H9 (cell line): ENCODE results near the gene ZNF512B. TPM values are rescaled to one million over a fixed set of nuclear protein-coding genes. Genes with fewer than 3 reads are reported as not detected.

ENCODE experiments used
- DNase-seq: peaks from one replicate; pipeline ENCODE4 v3.0.0-alpha.2; 2017
- H2AFZ ChIP-seq: one replicate; pipeline ENCODE4 v1.6.1; 2013; ENCODE audit warnings: mild to moderate bottlenecking, low read length, control low read depth, moderate library complexity
- H2AK5ac ChIP-seq: 2 replicates; pipeline ENCODE4 v1.6.1; 2013; ENCODE audit warnings: low read length, control low read depth, mixed read lengths; ENCODE audit not compliant: insufficient read length
- H2BK120ac ChIP-seq: one replicate; pipeline ENCODE4 v1.6.1; 2013; ENCODE audit warnings: low read depth, mild to moderate bottlenecking, low read length, control low read depth, inconsistent platforms; ENCODE audit not compliant: poor library complexity, severe bottlenecking
- H2BK12ac ChIP-seq: 2 replicates; pipeline ENCODE4 v1.6.1; 2013; ENCODE audit warnings: low read length, control low read depth, mixed read lengths, low read depth; ENCODE audit not compliant: insufficient read length
- H2BK15ac ChIP-seq: 2 replicates; pipeline ENCODE4 v1.6.1; 2013; ENCODE audit warnings: low read depth, low read length, control low read depth
- H2BK20ac ChIP-seq: one replicate; pipeline ENCODE4 v1.6.1; 2013; ENCODE audit warnings: low read depth, mild to moderate bottlenecking, low read length, control low read depth, inconsistent platforms; ENCODE audit not compliant: poor library complexity, severe bottlenecking
- H2BK5ac ChIP-seq: 2 replicates; pipeline ENCODE4 v1.6.1; 2013; ENCODE audit warnings: low read length, control low read depth, mixed read lengths; ENCODE audit not compliant: insufficient read length
- H3K14ac ChIP-seq: 2 replicates; pipeline ENCODE4 v1.6.1; 2013; ENCODE audit warnings: low read length, control low read depth; ENCODE audit not compliant: insufficient read depth
- H3K18ac ChIP-seq: 2 replicates; pipeline ENCODE4 v1.6.1; 2013; ENCODE audit warnings: low read depth, mild to moderate bottlenecking, mixed read lengths, low read length, control low read depth; ENCODE audit not compliant: insufficient read length
- H3K23ac ChIP-seq: 2 replicates; pipeline ENCODE4 v1.6.1; 2013; ENCODE audit warnings: low read length, control low read depth, mixed read lengths, low read depth; ENCODE audit not compliant: insufficient read length
- H3K23me2 ChIP-seq: 2 replicates; pipeline ENCODE4 v1.6.1; 2013; ENCODE audit warnings: low read depth, mild to moderate bottlenecking, mixed read lengths, low read length, control low read depth; ENCODE audit not compliant: insufficient read length, poor library complexity, severe bottlenecking
- H3K27ac ChIP-seq: 2 replicates; pipeline ENCODE4 v1.5.1; 2013; ENCODE audit warnings: low read length, control low read depth, mixed read lengths, low read depth; ENCODE audit not compliant: insufficient read length
- H3K27me3 ChIP-seq: 2 replicates; pipeline ENCODE4 v1.6.1; 2013; ENCODE audit warnings: low read length, control low read depth, inconsistent platforms; ENCODE audit not compliant: insufficient read depth
- H3K4ac ChIP-seq: 2 replicates; pipeline ENCODE4 v1.6.1; 2013; ENCODE audit warnings: low read depth, mild to moderate bottlenecking, control low read depth, inconsistent platforms, low read length, moderate library complexity
- H3K4me1 ChIP-seq: 2 replicates; pipeline ENCODE4 v1.6.1; 2013; ENCODE audit warnings: low read length, control low read depth, inconsistent platforms; ENCODE audit not compliant: insufficient read depth
- H3K4me2 ChIP-seq: 2 replicates; pipeline ENCODE4 v1.6.1; 2013; ENCODE audit warnings: low read length, control low read depth, mixed read lengths; ENCODE audit not compliant: insufficient read length, insufficient read depth
- H3K56ac ChIP-seq: 2 replicates; pipeline ENCODE4 v1.6.1; 2013; ENCODE audit warnings: low read depth, mild to moderate bottlenecking, mixed read lengths, low read length, control low read depth; ENCODE audit not compliant: insufficient read length
- H3K79me1 ChIP-seq: 2 replicates; pipeline ENCODE4 v1.6.1; 2013; ENCODE audit warnings: low read depth, mild to moderate bottlenecking, moderate library complexity, low read length, control low read depth, inconsistent platforms; ENCODE audit not compliant: insufficient read depth, poor library complexity, severe bottlenecking
- H3K79me2 ChIP-seq: 2 replicates; pipeline ENCODE4 v1.6.1; 2013; ENCODE audit warnings: low read length, control low read depth, inconsistent platforms; ENCODE audit not compliant: insufficient read depth
- H3K9ac ChIP-seq: 2 replicates; pipeline ENCODE4 v1.6.1; 2013; ENCODE audit warnings: low read length, control low read depth, mixed read lengths; ENCODE audit not compliant: insufficient read length; ENCODE audit errors: extremely low read depth
- H3K9me3 ChIP-seq: one replicate; pipeline ENCODE4 v1.6.1; 2013; ENCODE audit warnings: low read depth, low read length, inconsistent platforms; ENCODE audit not compliant: control insufficient read depth
- H3T11ph ChIP-seq: one replicate; pipeline ENCODE4 v1.6.1; 2013; ENCODE audit warnings: mild to moderate bottlenecking, low read length, control low read depth, inconsistent platforms
- H4K20me1 ChIP-seq: one replicate; pipeline ENCODE4 v1.6.1; 2013; ENCODE audit not compliant: control insufficient read depth, insufficient read length, insufficient read depth
- H4K5ac ChIP-seq: 2 replicates; pipeline ENCODE4 v1.6.1; 2013; ENCODE audit warnings: low read depth, mild to moderate bottlenecking, mixed read lengths, low read length, control low read depth; ENCODE audit not compliant: insufficient read length
- H4K8ac ChIP-seq: replicated peaks from 2 replicates; pipeline ENCODE4 v1.6.1; 2013; ENCODE audit warnings: low read length, control low read depth, mixed read lengths, low read depth; ENCODE audit not compliant: insufficient read length
- H4K91ac ChIP-seq: 2 replicates; pipeline ENCODE4 v1.6.1; 2013; ENCODE audit warnings: low read depth, mild to moderate bottlenecking, moderate library complexity, mixed read lengths, low read length, control low read depth; ENCODE audit not compliant: insufficient read length
- H3K27ac Mint-ChIP-seq, 3 experiments: 2 replicates in 2 of 3; 3 replicates in 1 of 3; pipeline ENCODE4 v1.8.0; 2020 to 2021; ENCODE audit warnings: mixed read lengths in 3 of 3, mild to moderate bottlenecking in 1 of 3, moderate library complexity in 1 of 3
- H3K27me3 Mint-ChIP-seq: 2 replicates; pipeline ENCODE4 v1.8.0; 2021; ENCODE audit warnings: low read depth, mild to moderate bottlenecking, moderate library complexity, mixed read lengths
- H3K36me3 Mint-ChIP-seq, 3 experiments: 2 replicates in 2 of 3; 3 replicates in 1 of 3; pipeline ENCODE4 v1.8.0; 2020 to 2021; ENCODE audit warnings: low read depth in 3 of 3, mixed read lengths in 3 of 3; ENCODE audit not compliant: insufficient read depth in 1 of 3
- H3K4me1 Mint-ChIP-seq, 2 experiments: 2 replicates each; pipeline ENCODE4 v1.8.0; 2020; ENCODE audit warnings: mixed read lengths in 2 of 2
- H3K4me3 Mint-ChIP-seq, 2 experiments: 2 replicates in 1 of 2; 3 replicates in 1 of 2; pipeline ENCODE4 v1.8.0; 2020 to 2021; ENCODE audit warnings: mild to moderate bottlenecking in 2 of 2, mixed read lengths in 2 of 2, moderate library complexity in 1 of 2
- H3K9me3 Mint-ChIP-seq, 2 experiments: 2 replicates in 1 of 2; 3 replicates in 1 of 2; pipeline ENCODE4 v1.8.0; 2020; ENCODE audit warnings: mild to moderate bottlenecking in 2 of 2, mixed read lengths in 2 of 2, moderate library complexity in 1 of 2
- WGBS: extraction: QIAGEN DNeasy Blood & Tissue Kit; methylation state at CpG from one replicate; pipeline ENCODE4 v1.1.7; 2013; ENCODE audit warnings: missing lambda C conversion rate, low lambda C conversion rate, mixed read lengths; ENCODE audit not compliant: insufficient read length; ENCODE audit errors: extremely low coverage; 5-methylcytosine and 5-hydroxymethylcytosine counted together
- total RNA-seq: library from RNA; stranded (reverse); gene quantifications from 2 replicates; pipeline ENCODE4 v1.2.1, GENCODE V29; 2021
- TF ChIP-seq, protein P1 (sequence below): fragments of 200-600 bp; sonication (generic); conservative IDR thresholded peaks from 3 replicates; pipeline ENCODE4 v1.8.0; 2021; ENCODE audit warnings: antibody characterized with exemption, mild to moderate bottlenecking

Gene ZNF512B
- total RNA-seq, 1 experiment from 2014 or later, result 46.0 TPM

DNA sequence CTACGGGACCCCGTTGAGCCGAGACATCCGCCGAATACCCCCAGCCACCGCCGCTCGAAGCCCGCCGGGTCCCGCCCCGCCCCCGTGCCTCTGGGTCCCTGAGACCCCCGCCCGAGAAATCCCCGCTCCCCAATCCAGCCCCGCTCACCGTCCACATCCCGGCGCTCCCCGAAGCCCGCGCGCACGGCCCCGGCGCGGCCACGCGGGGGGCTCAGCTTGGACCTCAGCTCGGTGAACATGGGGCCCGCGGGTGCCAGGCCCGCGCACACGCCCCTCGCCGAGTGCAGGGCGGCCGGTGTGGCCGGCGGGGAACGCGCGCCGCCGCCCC is 9.5 kb upstream of the ZNF512B start:
- Histone ChIP-seq H3K27ac (no peak overlapping the region), H3K9ac (peak overlapping the region; percentile 41)

More for the DNA sequence above, 9.5 kb upstream of the ZNF512B start:
- H3K9me3 Mint-ChIP-seq, result no peaks in the 10 kb centered on the region
- Histone ChIP-seq H3K79me1 (peaks cover 6% of the 10 kb centered on the region), H2BK20ac (no peak overlapping the region), H2BK5ac (no peak overlapping the region), H3K9me3 (no peaks in the 10 kb centered on the region), H3K4me1 (peaks cover 3% of the 10 kb centered on the region; the same call in 1 of the 2 replicates), H4K20me1 (no peaks in the 10 kb centered on the region), H4K5ac (no peak overlapping the region), H2BK120ac (no peak overlapping the region), H3K23me2 (peaks cover 13% of the 10 kb centered on the region), H2BK12ac (no peak overlapping the region), H3K27me3 (no peaks in the 10 kb centered on the region), H3K4ac (no peak overlapping the region), H3K79me2 (peaks cover 4% of the 10 kb centered on the region; the same call in 1 of the 2 replicates), H3K56ac (no peak overlapping the region), H3K14ac (no peak overlapping the region; the same call in 1 of the 2 replicates), H2AFZ (no peak overlapping the region), H4K91ac (no peak overlapping the region), H3K23ac (no peak overlapping the region), H3K18ac (no peak overlapping the region), H2BK15ac (no peak overlapping the region), H2AK5ac (no peak overlapping the region), H3T11ph (no peak overlapping the region), H3K4me2 (peak overlapping the region; percentile 67), H4K8ac (no peak overlapping the region)
- TF ChIP-seq, protein P1, sequence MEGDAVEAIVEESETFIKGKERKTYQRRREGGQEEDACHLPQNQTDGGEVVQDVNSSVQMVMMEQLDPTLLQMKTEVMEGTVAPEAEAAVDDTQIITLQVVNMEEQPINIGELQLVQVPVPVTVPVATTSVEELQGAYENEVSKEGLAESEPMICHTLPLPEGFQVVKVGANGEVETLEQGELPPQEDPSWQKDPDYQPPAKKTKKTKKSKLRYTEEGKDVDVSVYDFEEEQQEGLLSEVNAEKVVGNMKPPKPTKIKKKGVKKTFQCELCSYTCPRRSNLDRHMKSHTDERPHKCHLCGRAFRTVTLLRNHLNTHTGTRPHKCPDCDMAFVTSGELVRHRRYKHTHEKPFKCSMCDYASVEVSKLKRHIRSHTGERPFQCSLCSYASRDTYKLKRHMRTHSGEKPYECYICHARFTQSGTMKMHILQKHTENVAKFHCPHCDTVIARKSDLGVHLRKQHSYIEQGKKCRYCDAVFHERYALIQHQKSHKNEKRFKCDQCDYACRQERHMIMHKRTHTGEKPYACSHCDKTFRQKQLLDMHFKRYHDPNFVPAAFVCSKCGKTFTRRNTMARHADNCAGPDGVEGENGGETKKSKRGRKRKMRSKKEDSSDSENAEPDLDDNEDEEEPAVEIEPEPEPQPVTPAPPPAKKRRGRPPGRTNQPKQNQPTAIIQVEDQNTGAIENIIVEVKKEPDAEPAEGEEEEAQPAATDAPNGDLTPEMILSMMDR, result no peak
- peak overlapping the region; percentile 72 to 86 for H3K4me3 Mint-ChIP-seq
- H3K36me3 Mint-ChIP-seq, result peaks cover 10 to 21% (median 19%) of the 10 kb centered on the region in 3 experiments
- DNase-seq, result no peak
- no peak overlapping the region for H3K27ac Mint-ChIP-seq
- WGBS, result no CpG with 5 or more reads among the region's 47 CpGs
- H3K27me3 Mint-ChIP-seq, result peaks cover 1% of the 10 kb centered on the region; the same call in 1 of the 2 replicates
- H3K4me1 Mint-ChIP-seq, result peaks cover 27% of the 10 kb centered on the region in 2 experiments
